ENCODE measurements around the gene KRTAP10-11. TPM values are rescaled to one million over a fixed set of nuclear protein-coding genes. Genes with fewer than 3 reads are reported as not detected.
"Not testable (repeated sequence)": the region's sequence is repeated elsewhere in the genome, so short reads cannot be mapped to it uniquely, and the experiment has no call there.

The KRTAP10-11 gene
- total RNA-seq (2014; rRNA removed; shearing (Covaris generic)) (not detected in 2 replicates), total RNA-seq (2022) (not detected in 2 replicates), Bru-seq, nascent RNA (not detected), BruChase-seq, experiment 1, labeled RNA remaining after a 6-hour chase (not detected), BruChase-seq, experiment 2, labeled RNA remaining after a 2-hour chase (not detected)
- long read RNA-seq, result 0 reads

- intact Hi-C loops (cut with micrococcal nuclease; ENCODE audit: unreplicated experiment); DNase-seq (ENCODE audit: low spot score); H3K36me3 ChIP-seq (ENCODE audit: insufficient read depth, low read length); POLR2A ChIA-PET; H3K79me2 ChIP-seq (ENCODE audit: insufficient read depth, low read depth, low read length); BruUV-seq (replicated peaks); H3K4me2 ChIP-seq (ENCODE audit: low read length); CTCF ChIA-PET (ENCODE audit: unreplicated experiment); H3K4me1 ChIP-seq (ENCODE audit: insufficient read depth, low read length, poor library complexity, severe bottlenecking); H4K20me1 ChIP-seq (ENCODE audit: insufficient read depth, low read length); H3K9me2 ChIP-seq (ENCODE audit: insufficient read depth, low read length); H3K4me3 ChIP-seq (ENCODE audit: low read depth, low read length, poor library complexity, severe bottlenecking); H3K9me3 ChIP-seq (ENCODE audit: low read length); H3K27ac ChIP-seq (ENCODE audit: low read depth, low read length, poor library complexity, severe bottlenecking); H2AFZ ChIP-seq (ENCODE audit: low read length): not testable (repeated sequence)
These were observed at the start of gene KRTAP10-11 for GRCh38 chr21:44646366-44647221. Gene KRTAP10-11, plus strand, starts transcription at chr21:44646414. Its CDS starts 45 bp downstream, at chr21:44646459.

GRCh38 chr21:44598061-44598460, 48.2 kb upstream of the KRTAP10-11 start:
- DNase-seq (ENCODE audit: low spot score), result no peak
- CTCF ChIA-PET (ENCODE audit: unreplicated experiment), result no interaction called here
- H3K9me3 ChIP-seq (ENCODE audit: low read length), result no peaks in the 10 kb centered on the region
- no peaks in the 10 kb centered on the region for H3K36me3 ChIP-seq (ENCODE audit: insufficient read depth, low read length)
- H3K9me2 ChIP-seq (ENCODE audit: insufficient read depth, low read length), result no peaks in the 10 kb centered on the region
- no TSS peak for BruUV-seq (replicated peaks)
- no peak overlapping the region for H2AFZ ChIP-seq (ENCODE audit: low read length)
- H3K4me2 ChIP-seq (ENCODE audit: low read length), result no peak overlapping the region
- intact Hi-C loops (cut with micrococcal nuclease; ENCODE audit: unreplicated experiment), result no loop called here
- POLR2A ChIA-PET, result no interaction called here
- no peak overlapping the region for H3K27ac ChIP-seq (ENCODE audit: low read depth, low read length, poor library complexity, severe bottlenecking)
- no peak overlapping the region for H3K4me3 ChIP-seq (ENCODE audit: low read depth, low read length, poor library complexity, severe bottlenecking)
- no peaks in the 10 kb centered on the region for H3K4me1 ChIP-seq (ENCODE audit: insufficient read depth, low read length, poor library complexity, severe bottlenecking)
- no peaks in the 10 kb centered on the region for H4K20me1 ChIP-seq (ENCODE audit: insufficient read depth, low read length)
- H3K79me2 ChIP-seq (ENCODE audit: insufficient read depth, low read depth, low read length), result no peaks in the 10 kb centered on the region
- no peak for TF ChIP-seq EZH2phosphoT487 (IDR thresholded peaks at IDR 0.05; ENCODE audit: borderline replicate concordance, low read depth, low read length)
- TF ChIP-seq CTCF (conservative IDR thresholded peaks at IDR 0.05; ENCODE audit: low read length), result no peak

GRCh38 chr21:44599264-44600029, 46.8 kb upstream of the KRTAP10-11 start:
- intact Hi-C loops (cut with micrococcal nuclease; ENCODE audit: unreplicated experiment), result no loop called here
- ChIA-PET CTCF (ENCODE audit: unreplicated experiment) (no interaction called here), POLR2A (no interaction called here)
- no peaks in the 10 kb centered on the region for H3K79me2 ChIP-seq (ENCODE audit: insufficient read depth, low read depth, low read length)
- no TSS peak for BruUV-seq (replicated peaks)
- no peaks in the 10 kb centered on the region for H3K9me2 ChIP-seq (ENCODE audit: insufficient read depth, low read length)
- TF ChIP-seq CTCF (conservative IDR thresholded peaks at IDR 0.05; ENCODE audit: low read length) (no peak), EZH2phosphoT487 (IDR thresholded peaks at IDR 0.05; ENCODE audit: borderline replicate concordance, low read depth, low read length) (no peak)
- H3K4me2 ChIP-seq (ENCODE audit: low read length), result no peak overlapping the region
- no peak overlapping the region for H3K27ac ChIP-seq (ENCODE audit: low read depth, low read length, poor library complexity, severe bottlenecking)
- H3K36me3 ChIP-seq (ENCODE audit: insufficient read depth, low read length), result no peaks in the 10 kb centered on the region
- DNase-seq (ENCODE audit: low spot score), result no peak
- no peaks in the 10 kb centered on the region for H4K20me1 ChIP-seq (ENCODE audit: insufficient read depth, low read length)
- no peak overlapping the region for H3K4me3 ChIP-seq (ENCODE audit: low read depth, low read length, poor library complexity, severe bottlenecking)
- no peaks in the 10 kb centered on the region for H3K9me3 ChIP-seq (ENCODE audit: low read length)
- H2AFZ ChIP-seq (ENCODE audit: low read length), result no peak overlapping the region
- H3K4me1 ChIP-seq (ENCODE audit: insufficient read depth, low read length, poor library complexity, severe bottlenecking), result no peaks in the 10 kb centered on the region

- H3K4me3 ChIP-seq (ENCODE audit: low read depth, low read length, poor library complexity, severe bottlenecking); DNase-seq (ENCODE audit: low spot score); BruUV-seq (replicated peaks); H3K4me2 ChIP-seq (ENCODE audit: low read length); H4K20me1 ChIP-seq (ENCODE audit: insufficient read depth, low read length); intact Hi-C loops (cut with micrococcal nuclease; ENCODE audit: unreplicated experiment); H2AFZ ChIP-seq (ENCODE audit: low read length); H3K9me2 ChIP-seq (ENCODE audit: insufficient read depth, low read length); H3K79me2 ChIP-seq (ENCODE audit: insufficient read depth, low read depth, low read length); POLR2A ChIA-PET; H3K9me3 ChIP-seq (ENCODE audit: low read length); H3K36me3 ChIP-seq (ENCODE audit: insufficient read depth, low read length); H3K4me1 ChIP-seq (ENCODE audit: insufficient read depth, low read length, poor library complexity, severe bottlenecking); H3K27ac ChIP-seq (ENCODE audit: low read depth, low read length, poor library complexity, severe bottlenecking): not testable (repeated sequence)
- CTCF ChIA-PET (ENCODE audit: unreplicated experiment), result interaction anchor here (0.7 kb wide), 1 partner anchor 70 kb away, joined by 3 read pairs; no protein-coding TSS in a partner anchor
These were observed 45.9 kb upstream of the KRTAP10-11 start, which contains the start of gene KRTAP10-7 for GRCh38 chr21:44600118-44600978. Gene KRTAP10-7, plus strand, starts transcription at chr21:44600597. Its CDS starts 25 bp downstream, at chr21:44600622.
